ENCODE measurements around the gene GMDS.

GMDS gene

GRCh38 chr6:1832844-1833787 lies 412.3 kb downstream of the GMDS start:
- DNase-seq (ENCODE audit: low spot score): no peak

DNA sequence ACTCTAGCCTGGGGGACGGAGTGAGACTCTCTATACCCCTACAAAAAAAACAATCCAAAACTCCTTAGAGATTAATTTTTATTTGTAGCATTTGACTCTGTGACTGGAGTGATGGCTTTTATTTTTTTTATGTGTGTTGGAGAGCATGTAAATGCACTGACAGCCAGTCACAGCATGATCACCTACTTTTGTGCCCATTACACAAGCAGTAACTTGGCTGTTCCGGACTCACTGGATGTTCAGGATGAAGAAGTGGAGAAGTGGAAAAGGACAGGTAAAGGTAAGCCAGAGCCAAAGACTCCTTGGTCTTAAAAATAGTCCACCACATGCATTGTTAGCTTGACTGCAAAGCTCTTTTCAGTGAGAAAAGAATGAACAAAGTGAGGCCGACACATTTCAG lies 413.0 kb downstream of the GMDS start:
- no peak for DNase-seq (ENCODE audit: low spot score)

DNA sequence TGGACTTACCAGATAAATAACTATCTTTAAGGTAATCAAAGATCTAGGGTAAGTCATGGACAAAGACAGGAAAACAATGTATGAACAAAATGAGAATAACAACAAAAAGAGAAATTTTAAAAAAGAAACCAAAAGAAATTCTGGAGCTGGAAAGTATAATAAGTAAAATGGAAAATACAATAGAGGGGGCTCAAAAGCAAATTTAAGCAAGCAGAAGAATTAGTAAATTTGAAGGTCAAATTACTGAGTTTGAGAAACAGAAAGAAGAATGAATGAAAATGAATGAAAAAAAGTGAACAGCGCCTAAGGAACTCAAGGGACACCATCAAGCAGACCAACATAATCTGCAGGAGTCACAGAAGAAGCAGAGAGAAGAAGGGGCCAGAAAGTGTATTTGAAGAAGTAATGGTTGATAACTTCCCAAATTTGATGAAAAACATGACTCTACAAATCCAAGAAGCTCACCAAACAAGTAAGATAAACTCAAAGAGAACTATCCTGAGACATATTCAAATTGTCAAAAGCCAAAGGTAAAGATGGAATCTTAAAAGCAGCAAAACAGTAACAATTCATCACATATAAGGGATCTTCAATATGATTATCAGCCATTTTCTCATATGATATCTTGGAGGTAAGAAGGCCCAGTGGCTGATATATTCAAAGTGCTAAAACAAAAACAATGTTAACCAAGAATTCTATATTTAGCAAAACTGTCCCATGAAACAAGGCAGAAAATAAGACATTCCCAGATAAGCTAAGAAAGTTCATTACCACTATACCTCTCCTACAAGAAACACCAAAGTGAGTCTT lies 417.2 kb downstream of the GMDS start:
- DNase-seq (ENCODE audit: low spot score): no peak

DNA sequence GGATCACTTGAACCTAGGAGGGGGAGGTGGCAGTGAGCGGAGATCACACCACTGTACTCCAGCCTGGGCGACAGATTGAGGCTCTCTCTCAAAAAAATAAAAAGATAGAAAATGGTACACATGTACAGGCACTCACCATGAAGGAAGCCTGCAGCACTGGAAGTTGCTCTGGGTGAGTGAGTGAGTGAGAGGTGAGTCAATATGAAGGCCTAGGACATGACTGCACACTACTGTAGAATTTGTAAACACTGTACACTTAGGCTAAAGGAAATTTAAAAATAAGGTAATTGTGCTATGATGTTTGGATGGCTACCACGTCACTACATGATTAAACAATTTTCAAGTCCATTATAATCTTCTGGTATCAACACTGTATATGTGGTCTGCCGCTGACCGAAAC lies 419.5 kb downstream of the GMDS start:
- DNase-seq (ENCODE audit: low spot score): no peak

DNA sequence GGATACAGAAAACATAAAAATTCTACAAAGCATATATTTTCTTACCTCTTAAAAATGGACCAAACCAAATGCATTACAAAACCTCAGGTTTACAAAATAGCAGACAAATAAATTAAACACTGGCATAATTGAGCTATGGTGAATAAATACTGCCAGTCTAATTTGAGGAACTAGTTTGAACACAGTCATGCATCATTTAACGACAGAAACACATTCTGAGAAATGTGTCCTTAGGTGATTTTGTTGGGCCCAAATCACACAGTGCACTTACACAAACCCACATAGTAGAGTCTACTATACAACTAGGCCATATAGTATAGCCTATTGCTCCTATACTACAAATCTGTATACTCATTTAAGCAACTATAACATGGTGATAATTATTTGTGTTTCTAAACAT lies 420.1 kb downstream of the GMDS start:
- DNase-seq (ENCODE audit: low spot score): no peak

DNA sequence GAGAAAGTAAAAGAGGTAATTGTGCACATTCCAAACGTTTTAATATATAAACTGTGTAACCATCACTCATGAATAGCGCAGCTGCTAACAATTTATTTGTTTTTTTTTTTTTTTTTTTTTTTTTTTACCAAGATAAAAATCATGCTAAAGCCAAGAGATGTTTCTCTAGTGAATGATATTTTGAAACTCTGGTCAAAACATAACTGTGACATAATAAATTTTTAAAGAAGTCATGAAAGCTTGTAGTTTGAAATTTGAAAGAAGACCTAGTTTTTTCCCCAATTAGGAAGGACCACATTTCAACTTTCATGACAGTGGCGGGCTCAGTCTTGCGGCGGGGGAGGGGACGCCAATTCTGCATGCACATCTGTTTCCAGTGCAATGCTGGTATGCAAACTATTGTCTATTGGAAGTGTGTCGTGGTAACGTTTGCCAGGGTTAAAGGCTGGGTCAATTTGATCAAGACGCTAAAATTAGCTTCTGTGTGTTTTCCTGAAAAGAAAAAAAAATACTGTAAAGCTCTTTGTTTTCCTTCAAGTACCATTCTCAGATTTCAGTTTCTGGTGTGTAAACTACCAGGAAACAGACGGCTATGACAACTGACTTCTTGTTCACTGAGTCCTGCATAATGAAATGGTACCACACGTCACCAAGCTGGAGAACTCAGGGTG lies 423.8 kb downstream of the GMDS start:
- DNase-seq (ENCODE audit: low spot score): peak; percentile 49

DNA sequence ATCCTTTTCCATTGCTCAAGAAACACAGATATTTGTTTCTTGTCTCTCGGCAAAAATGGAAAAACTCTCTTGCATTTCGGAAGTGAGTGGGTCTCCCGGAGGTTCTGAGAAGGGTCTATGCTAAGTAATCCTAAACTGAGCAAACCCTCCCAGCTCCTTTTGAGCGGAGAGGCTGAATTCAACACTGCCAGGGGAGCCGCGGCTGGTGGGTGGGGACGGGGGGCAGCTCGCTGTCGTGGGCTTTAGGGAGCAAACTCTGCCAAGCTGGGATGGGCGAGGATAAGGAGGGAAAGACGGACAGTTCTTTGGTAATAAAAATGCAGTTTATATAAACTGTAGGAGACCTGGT lies 424.3 kb downstream of the GMDS start:
- DNase-seq (ENCODE audit: low spot score): no peak

- no peak for DNase-seq (ENCODE audit: low spot score)
Measured at GRCh38 chr6:1820714-1821113, 424.7 kb downstream of the GMDS start.

- DNase-seq (ENCODE audit: low spot score): no peak
Measured at GRCh38 chr6:1820165-1820564, 425.2 kb downstream of the GMDS start.

DNA sequence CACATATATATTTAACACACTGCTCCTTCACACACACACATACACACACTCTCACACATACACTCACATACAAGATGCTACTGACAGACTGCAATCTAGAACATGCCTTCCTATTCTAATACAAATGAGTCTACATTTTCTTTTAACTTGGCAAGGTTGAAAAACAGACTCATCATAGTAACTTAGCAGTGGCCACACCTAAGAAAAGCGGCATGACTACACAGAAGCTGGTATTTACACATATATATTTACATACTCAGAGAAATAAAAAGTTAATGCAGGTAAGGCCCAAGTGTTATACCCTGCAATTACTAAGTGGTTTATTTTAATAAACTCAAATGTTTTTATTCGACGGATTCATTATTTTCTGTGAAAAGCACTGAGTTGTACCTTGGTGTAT lies 426.4 kb downstream of the GMDS start:
- DNase-seq (ENCODE audit: low spot score): no peak

- no peak for DNase-seq (ENCODE audit: low spot score)
Measured at GRCh38 chr6:1817033-1817761, 428.2 kb downstream of the GMDS start.

GRCh38 chr6:1815827-1816452 lies 429.5 kb downstream of the GMDS start:
- no peak for DNase-seq (ENCODE audit: low spot score)

DNA sequence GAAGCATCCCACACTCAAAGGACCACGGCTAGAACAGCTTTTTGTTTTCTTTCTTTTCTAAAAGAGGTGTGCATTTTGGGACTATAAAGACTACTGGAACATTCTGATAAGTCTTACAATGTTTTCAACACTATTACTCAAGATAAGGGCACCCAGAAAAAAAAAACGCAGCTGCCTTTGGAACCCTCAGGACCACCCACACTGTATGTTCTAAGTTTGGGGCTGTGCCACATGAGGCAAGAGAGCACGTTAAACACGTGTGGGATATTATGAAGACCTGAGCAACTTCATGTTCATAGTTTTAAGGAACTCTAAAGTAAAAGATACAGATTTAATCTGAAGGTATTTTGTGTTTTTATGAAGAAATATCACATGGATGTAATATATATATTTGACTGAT lies 431.1 kb downstream of the GMDS start:
- no peak for DNase-seq (ENCODE audit: low spot score)

DNA sequence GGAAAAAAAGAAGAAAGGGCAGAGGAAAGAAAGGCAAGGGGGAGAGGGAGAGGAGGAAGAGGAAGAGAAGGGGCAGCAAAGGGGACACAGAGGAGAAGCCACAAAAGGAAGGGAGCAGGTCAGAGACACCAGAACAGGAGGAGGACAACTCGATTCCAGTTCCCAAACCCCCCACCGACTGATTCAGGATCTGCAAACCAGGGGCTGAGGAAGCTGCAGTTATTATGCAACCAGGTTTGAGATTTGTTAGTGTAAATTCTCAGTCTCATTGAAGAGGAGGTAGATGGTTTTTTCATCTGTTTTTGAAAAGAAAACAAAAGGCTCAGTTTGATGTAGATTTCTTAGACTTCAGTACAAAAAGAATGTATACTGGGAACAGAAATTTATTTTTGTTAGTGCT lies 432.9 kb downstream of the GMDS start:
- DNase-seq (ENCODE audit: low spot score): no peak

DNA sequence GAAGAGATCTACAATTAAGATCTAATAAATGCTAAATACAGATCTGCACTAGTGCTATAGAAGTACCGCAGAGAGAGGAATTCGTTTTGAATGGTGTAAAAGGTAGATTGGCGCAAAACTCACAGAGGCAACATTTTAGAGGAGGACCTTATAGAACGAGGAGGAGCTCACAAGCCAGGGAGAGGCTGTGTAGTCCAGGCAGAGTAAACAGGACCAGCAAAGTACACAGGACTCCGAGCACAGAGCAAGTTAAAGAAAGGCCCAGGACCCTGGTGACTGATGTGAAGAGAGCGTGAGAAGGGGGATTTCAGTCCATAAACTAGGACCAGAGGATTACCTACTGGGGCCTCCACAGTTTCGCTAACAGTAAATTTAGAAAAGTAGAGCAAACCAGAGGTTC lies 433.4 kb downstream of the GMDS start:
- no peak for DNase-seq (ENCODE audit: low spot score)

DNA sequence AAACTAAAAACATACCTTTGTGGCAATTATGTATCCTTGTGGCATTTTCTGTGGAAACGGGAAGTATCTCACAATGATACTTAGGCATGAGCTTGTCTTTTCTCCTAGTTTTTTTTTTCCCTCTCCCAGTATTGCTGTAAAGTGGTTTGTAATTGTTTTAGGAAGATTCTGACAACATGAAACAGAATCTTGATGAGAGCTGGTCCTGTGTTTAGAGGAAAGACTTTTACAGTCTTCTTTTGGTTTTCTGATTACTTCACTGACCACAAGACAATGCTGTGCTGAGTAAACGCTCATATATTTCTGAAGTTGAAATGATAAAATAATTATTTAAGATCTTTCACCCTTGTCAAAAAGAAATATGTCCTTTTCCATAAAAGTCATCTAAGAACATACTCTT lies 434.5 kb downstream of the GMDS start:
- DNase-seq (ENCODE audit: low spot score): no peak

GRCh38 chr6:1809291-1809988 lies 436.0 kb downstream of the GMDS start:
- DNase-seq (ENCODE audit: low spot score): no peak

DNA sequence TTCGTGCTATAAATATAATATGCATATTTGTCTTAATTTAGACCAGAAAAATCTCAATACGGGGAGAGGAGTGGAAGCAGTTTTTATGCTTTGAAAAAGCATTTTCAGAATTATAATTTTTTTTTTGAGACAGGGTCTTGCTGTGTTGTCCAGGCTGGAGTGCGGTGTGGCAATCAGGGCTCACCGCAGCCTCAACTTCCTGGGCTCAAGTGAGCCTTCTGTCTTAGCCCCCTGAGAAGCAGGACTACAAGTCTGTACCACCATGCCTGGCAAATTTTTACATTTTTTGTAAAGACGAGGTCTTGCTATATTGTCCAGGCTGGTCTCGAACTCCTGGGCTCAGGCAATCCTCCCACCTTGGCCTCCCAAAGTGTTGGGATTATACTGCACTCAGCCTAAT lies 438.5 kb downstream of the GMDS start:
- no peak for DNase-seq (ENCODE audit: low spot score)

GRCh38 chr6:1802491-1803395 lies 442.7 kb downstream of the GMDS start:
- DNase-seq (ENCODE audit: low spot score): no peak

DNA sequence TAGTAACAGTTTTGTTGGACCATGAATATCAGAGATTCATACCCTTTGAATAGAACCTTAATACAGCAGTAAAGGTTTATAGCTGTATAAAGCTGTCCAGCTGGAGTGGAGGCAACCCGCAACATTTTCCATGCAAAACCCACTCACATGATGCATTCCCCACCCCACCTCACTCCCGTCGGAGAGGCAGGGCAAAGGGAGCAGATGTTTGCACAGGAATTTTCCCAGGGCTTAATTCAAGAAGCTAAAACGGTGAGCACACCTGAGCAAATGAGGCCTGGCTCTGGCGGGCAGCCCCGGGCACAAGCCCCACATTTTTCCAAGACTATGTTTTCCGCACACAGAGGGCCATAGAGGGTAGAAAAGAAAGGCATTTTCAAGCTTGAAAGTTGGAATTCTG lies 444.0 kb downstream of the GMDS start:
- no peak for DNase-seq (ENCODE audit: low spot score)
